HepG2 (cell line): ENCODE results near the gene VPS26A. TPM values are rescaled to one million over a fixed set of nuclear protein-coding genes. Genes with fewer than 3 reads are reported as not detected.

Experiments
- ATAC-seq: fragments of 200-7000 bp; cut with Tn5 transposase; 3 replicates; pipeline ENCODE4 v1.9.1; 2020; ENCODE audit warnings: mild to moderate bottlenecking, moderate library complexity
- BruUV-seq: library from RNA; stranded (reverse); fragments of 400-500 nt; replicated peaks from 2 replicates; lab custom pipeline; 2021; lab: Mats Ljungman, UMichigan
- CTCF ChIA-PET: fragments of 300-600 bp; formaldehyde crosslinking; extraction: SDS; loops from one replicate; lab custom pipeline; 2021; ENCODE audit warnings: low total read pairs, inconsistent platforms, low intra/inter-chr PET ratio; lab: Yijun Ruan, JAX
- POLR2A ChIA-PET: fragments of 350-600 bp; sonication (Branson Sonifier 250); formaldehyde crosslinking; loops from one replicate; lab custom pipeline; 2020; ENCODE audit warnings: antibody characterized with exemption, inconsistent platforms; lab: Yijun Ruan, JAX
- DNase-seq: peaks from one replicate; pipeline ENCODE4 v3.0.0-alpha.2; 2015; ENCODE audit warnings: low spot score
- FAIRE-seq: peaks from 3 replicates; lab custom pipeline; 2011; peaks lifted over from hg19 to GRCh38; lab: Jason Lieb, UNC
- H2AFZ ChIP-seq: one replicate; pipeline ENCODE4 v1.6.1; 2011; ENCODE audit warnings: low read length, inconsistent platforms
- H3K27ac ChIP-seq: fragments of 300-600 bp; 3 replicates; pipeline ENCODE4 v1.8.0; 2011; ENCODE audit warnings: mixed run types, mild to moderate bottlenecking, mixed read lengths, low read length, inconsistent platforms; ENCODE audit not compliant: insufficient read depth; ENCODE audit errors: extremely low read length
- H3K27me3 ChIP-seq, 2 experiments: fragments of 200-600 bp in 1 of 2; 2 replicates in 1 of 2; 3 replicates in 1 of 2; pipeline versions ENCODE4 v1.6.0 to v1.8.0; 2011; ENCODE audit warnings: low read length in 2 of 2, mild to moderate bottlenecking in 2 of 2, moderate library complexity in 2 of 2, inconsistent platforms in 1 of 2; ENCODE audit not compliant: insufficient read depth in 2 of 2, control insufficient read depth in 1 of 2
- H3K36me3 ChIP-seq, 2 experiments: fragments of 200-600 bp in 1 of 2; replicated peaks in 1 of 2; 2 replicates in 1 of 2; 3 replicates in 1 of 2; pipeline versions ENCODE4 v1.5.1 to v1.8.0; 2011; ENCODE audit warnings: low read length in 2 of 2, inconsistent platforms in 1 of 2; ENCODE audit not compliant: insufficient read depth in 2 of 2, control insufficient read depth in 1 of 2
- H3K4me1 ChIP-seq: 2 replicates; pipeline ENCODE4 v1.5.1; 2012; ENCODE audit warnings: low read length, inconsistent platforms; ENCODE audit not compliant: insufficient read depth
- H3K4me2 ChIP-seq: 2 replicates; pipeline ENCODE4 v1.6.0; 2011; ENCODE audit warnings: low read depth, low read length, inconsistent platforms
- H3K4me3 ChIP-seq, 3 experiments: fragments of 200-600 bp in 1 of 3; sonication (generic), shearing (Covaris generic) in 1 of 3; replicated peaks in 1 of 3; 2 replicates each; pipeline ENCODE4 v1.5.1; 2011 to 2016; ENCODE audit warnings: low read length in 3 of 3, inconsistent platforms in 2 of 3, low read depth in 2 of 3, mild to moderate bottlenecking in 2 of 3, control low read depth in 1 of 3, mixed read lengths in 1 of 3; ENCODE audit not compliant: insufficient read depth in 1 of 3
- H3K79me2 ChIP-seq: one replicate; pipeline ENCODE4 v1.6.1; 2011; ENCODE audit warnings: low read length, inconsistent platforms; ENCODE audit not compliant: insufficient read depth
- H3K9ac ChIP-seq: 2 replicates; pipeline ENCODE4 v1.6.0; 2011; ENCODE audit warnings: mild to moderate bottlenecking, low read depth, low read length, inconsistent platforms; ENCODE audit not compliant: insufficient read depth
- H3K9me3 ChIP-seq: 2 replicates; pipeline ENCODE4 v1.5.1; 2012; ENCODE audit warnings: mild to moderate bottlenecking, low read length
- H4K20me1 ChIP-seq: 2 replicates; pipeline ENCODE4 v1.6.0; 2011; ENCODE audit warnings: inconsistent platforms, mild to moderate bottlenecking, low read length, moderate library complexity; ENCODE audit not compliant: insufficient read depth
- POLR2G ChIP-seq: fragments of 200-400 bp; formaldehyde crosslinking; IDR thresholded peaks from 2 replicates; pipeline ENCODE4 v1.6.1; 2018; ENCODE audit warnings: mild to moderate bottlenecking, low read depth, low read length, moderate library complexity
- ZNF280B ChIP-seq: sonication (generic); formaldehyde crosslinking; IDR thresholded peaks from 2 replicates; pipeline ENCODE4 v1.5.0; 2020; ENCODE audit warnings: missing genetic modification reagents, mild to moderate bottlenecking, borderline replicate concordance
- ZNF317 ChIP-seq: sonication (generic); formaldehyde crosslinking; IDR thresholded peaks from 2 replicates; pipeline ENCODE4 v1.5.0; 2020; ENCODE audit warnings: mild to moderate bottlenecking, missing genetic modification reagents
- WGBS: methylation state at CpG from one replicate; pipeline ENCODE4 v1.1.6; 2017; ENCODE audit warnings: low lambda C conversion rate; 5-methylcytosine and 5-hydroxymethylcytosine counted together
- in situ Hi-C: cut with HindIII; loops from 2 replicates; pipeline ENCODE4 v1.10.0; 2017; ENCODE audit warnings: low pct_unique_long_range_greater_than_20kb; ENCODE audit not compliant: extremely low pct_ligation_motif_present
- intact Hi-C: fragments of 100-400 bp; cut with micrococcal nuclease; formaldehyde crosslinking; loops from one replicate; pipeline ENCODE4 v1.10.0; 2022; ENCODE audit not compliant: unreplicated experiment
- polyA plus RNA-seq, 8 experiments: library from polyadenylated mRNA; depleted of rRNA in 3 of 8; stranded (reverse) in 7 of 8; unstranded in 1 of 8; fragments of >200 nt; fragmentation: Illumina TruSeq in 4 of 8; extraction: Trizol in 4 of 8; gene quantifications; 2 replicates each; pipeline versions ENCODE4 v1.2.1 to v1.2.3, GENCODE V29; 2011 to 2016; ENCODE audit warnings: low read depth in 4 of 8, missing spikeins in 1 of 8, mixed read lengths in 1 of 8; ENCODE audit not compliant: insufficient read depth in 1 of 8
- total RNA-seq, 5 experiments: library from RNA; depleted of rRNA; stranded (reverse); fragments of >200 nt; fragmentation: Illumina TruSeq; extraction: Trizol; gene quantifications; 2 replicates each; pipeline ENCODE4 v1.2.3, GENCODE V29; 2016; ENCODE audit warnings: low read depth in 1 of 5

VPS26A gene
- total and polyA plus RNA-seq, 2 of the 13 experiments (the other 11 are each of a cell fraction or from before 2014, with no cell fraction given): 12.9 to 32.6 TPM

GRCh38 chr10:69208761-69209160 is 84.8 kb downstream of the VPS26A start (continued):
- TF ChIP-seq ZNF280B (CRISPR knock-in tag): no peak

GRCh38 chr10:69209787-69210484 is 86.0 kb downstream of the VPS26A start:
- no peak for DNase-seq
- no peaks in the 10 kb centered on the region for H3K9me3 ChIP-seq
- TF ChIP-seq POLR2G (0 out of 2 replicates have a peak, but pooled peaks have one; percentile 21), ZNF317 (CRISPR knock-in tag) (no peak)
- TF ChIP-seq, all 625 proteins: peak for 1
- H3K36me3 ChIP-seq: peaks cover 10 to 31% of the 10 kb centered on the region in 2 experiments
- in situ Hi-C loops: no loop called here
- 82% methylated on average over 2 of the region's 3 CpGs for WGBS
- H4K20me1 ChIP-seq: no peaks in the 10 kb centered on the region
- no peak overlapping the region for H3K4me2 ChIP-seq
- peaks cover 27% of the 10 kb centered on the region for H3K4me1 ChIP-seq
- no peak overlapping the region for H3K9ac ChIP-seq
- H3K79me2 ChIP-seq: no peaks in the 10 kb centered on the region
- H3K27me3 ChIP-seq: no peaks in the 10 kb centered on the region
- FAIRE-seq (no peak), ATAC-seq (no peak)
- no TSS peak for BruUV-seq
- ChIA-PET POLR2A (interaction anchor here (1.2 kb wide), 1 partner anchor 10 kb away, joined by 3 read pairs; the partner anchor contains the start of gene HKDC1), CTCF (no interaction called here)
- H2AFZ ChIP-seq: no peak overlapping the region
- no peak overlapping the region for H3K4me3 ChIP-seq
- H3K27ac ChIP-seq: no peak overlapping the region
- intact Hi-C loops: no loop called here
